ENCODE results near the gene ZNF785.

- TF ChIP-seq CTCF (IDR thresholded peaks at IDR 0.05) (no peak), EP300 (IDR thresholded peaks at IDR 0.05) (no peak)
These were observed 15.5 kb downstream of the ZNF785 start for GRCh38 chr16:30569746-30570635.

Measured in gastroesophageal sphincter (tissue), 3 donors.